Mesenchymal stem cell (in vitro differentiated cells and primary cell): ENCODE data around the gene SIX5. TPM values are rescaled to one million over a fixed set of nuclear protein-coding genes. Genes with fewer than 3 reads are reported as not detected.
A peak's percentile ranks its signal among the peaks of the same experiment; 100 is the strongest.

Experiments used
- DNase-seq: peaks from one replicate; pipeline ENCODE4 v3.0.0-alpha.2; 2013
- H2AFZ ChIP-seq: one replicate; pipeline ENCODE4 v1.6.1; 2013; ENCODE audit warnings: low read depth, mild to moderate bottlenecking, control low read depth, inconsistent platforms, low read length, moderate library complexity
- H2AK5ac ChIP-seq: 2 replicates; pipeline ENCODE4 v1.6.1; 2013; ENCODE audit warnings: low read length, moderate library complexity, mild to moderate bottlenecking, inconsistent platforms; ENCODE audit not compliant: severe bottlenecking
- H2BK120ac ChIP-seq: one replicate; pipeline ENCODE4 v1.6.1; 2013; ENCODE audit warnings: low read depth, mild to moderate bottlenecking, inconsistent platforms, low read length, moderate library complexity
- H2BK12ac ChIP-seq, 2 experiments: one replicate each; pipeline ENCODE4 v1.6.1; 2013; ENCODE audit warnings: inconsistent platforms in 2 of 2, low read length in 2 of 2, mild to moderate bottlenecking in 2 of 2, moderate library complexity in 2 of 2, control low read depth in 1 of 2
- H2BK15ac ChIP-seq: one replicate; pipeline ENCODE4 v1.6.1; 2013; ENCODE audit warnings: mild to moderate bottlenecking, low read depth, inconsistent platforms; ENCODE audit not compliant: poor library complexity, severe bottlenecking
- H2BK5ac ChIP-seq: 2 replicates; pipeline ENCODE4 v1.6.1; 2013; ENCODE audit warnings: low read depth, mild to moderate bottlenecking, low read length, control low read depth, inconsistent platforms; ENCODE audit not compliant: poor library complexity, severe bottlenecking
- H3K14ac ChIP-seq, 2 experiments: one replicate each; pipeline ENCODE4 v1.6.1; 2013; ENCODE audit warnings: inconsistent platforms in 2 of 2, low read length in 2 of 2, control low read depth in 1 of 2, mild to moderate bottlenecking in 1 of 2, moderate library complexity in 1 of 2
- H3K18ac ChIP-seq, 2 experiments: one replicate each; pipeline ENCODE4 v1.6.1; 2013; ENCODE audit warnings: inconsistent platforms in 2 of 2, low read length in 2 of 2, control low read depth in 1 of 2, low read depth in 1 of 2, mild to moderate bottlenecking in 1 of 2
- H3K23ac ChIP-seq, 2 experiments: one replicate each; pipeline ENCODE4 v1.6.1; 2013; ENCODE audit warnings: inconsistent platforms in 2 of 2, low read length in 2 of 2, mild to moderate bottlenecking in 2 of 2, moderate library complexity in 2 of 2, control low read depth in 1 of 2
- H3K27ac ChIP-seq: 2 replicates; pipeline ENCODE4 v1.5.1; 2013; ENCODE audit warnings: mild to moderate bottlenecking, moderate library complexity, low read length, control low read depth, inconsistent platforms; ENCODE audit not compliant: poor library complexity, severe bottlenecking
- H3K27me3 ChIP-seq, 2 experiments: 2 replicates each; pipeline versions ENCODE4 v1.6.1 to v1.7.0; 2013; ENCODE audit warnings: low read length in 2 of 2, mild to moderate bottlenecking in 2 of 2, moderate library complexity in 2 of 2, control low read depth in 1 of 2, inconsistent platforms in 1 of 2; ENCODE audit not compliant: control insufficient read depth in 1 of 2, insufficient read depth in 1 of 2
- H3K36me3 ChIP-seq, 2 experiments: 2 replicates each; pipeline versions ENCODE4 v1.6.1 to v1.7.0; 2013; ENCODE audit warnings: low read length in 2 of 2, control low read depth in 1 of 2, inconsistent platforms in 1 of 2, low read depth in 1 of 2, mild to moderate bottlenecking in 1 of 2; ENCODE audit not compliant: insufficient read depth in 2 of 2, control insufficient read depth in 1 of 2
- H3K4ac ChIP-seq, 2 experiments: one replicate each; pipeline ENCODE4 v1.6.1; 2013; ENCODE audit warnings: inconsistent platforms in 2 of 2, low read length in 2 of 2, mild to moderate bottlenecking in 2 of 2, moderate library complexity in 2 of 2, control low read depth in 1 of 2, low read depth in 1 of 2
- H3K4me1 ChIP-seq: 2 replicates; pipeline ENCODE4 v1.6.1; 2013; ENCODE audit warnings: low read depth, low read length, control low read depth; ENCODE audit not compliant: control insufficient read depth, insufficient read depth
- H3K4me2 ChIP-seq: 2 replicates; pipeline ENCODE4 v1.6.1; 2013; ENCODE audit warnings: low read length, mild to moderate bottlenecking, inconsistent platforms; ENCODE audit not compliant: poor library complexity, severe bottlenecking
- H3K4me3 ChIP-seq, 2 experiments: 2 replicates each; pipeline versions ENCODE4 v1.5.1 to v1.7.0; 2013; ENCODE audit warnings: low read length in 2 of 2, mild to moderate bottlenecking in 2 of 2, control low read depth in 1 of 2, low read depth in 1 of 2; ENCODE audit not compliant: insufficient read depth in 1 of 2
- H3K79me1 ChIP-seq: replicated peaks from 2 replicates; pipeline ENCODE4 v1.6.1; 2013; ENCODE audit warnings: mild to moderate bottlenecking, control low read depth, low read length, inconsistent platforms; ENCODE audit not compliant: poor library complexity, severe bottlenecking
- H3K9ac ChIP-seq: 2 replicates; pipeline ENCODE4 v1.7.0; 2013; ENCODE audit warnings: mild to moderate bottlenecking, low read length, moderate library complexity
- H3K9me3 ChIP-seq: 2 replicates; pipeline ENCODE4 v1.7.0; 2013; ENCODE audit warnings: mild to moderate bottlenecking, low read length; ENCODE audit not compliant: control insufficient read depth
- H4K8ac ChIP-seq: one replicate; pipeline ENCODE4 v1.6.1; 2013; ENCODE audit warnings: inconsistent platforms, mild to moderate bottlenecking, low read length, moderate library complexity
- H4K91ac ChIP-seq: one replicate; pipeline ENCODE4 v1.6.1; 2013; ENCODE audit warnings: mild to moderate bottlenecking, low read length, inconsistent platforms
- WGBS: methylation state at CpG from one replicate; pipeline ENCODE4 v1.1.7; 2013; ENCODE audit warnings: mixed read lengths; 5-methylcytosine and 5-hydroxymethylcytosine counted together
- polyA plus RNA-seq, 2 experiments: library from polyadenylated mRNA; stranded (reverse); fragments of 200-250 nt; gene quantifications; one replicate each; pipeline ENCODE4 v1.2.3, GENCODE V29; 2013

Gene SIX5
- 16.0 TPM for polyA plus RNA-seq (2013, experiment 1 of 2)
- 14.5 TPM for polyA plus RNA-seq (2013, experiment 2 of 2)

DNA sequence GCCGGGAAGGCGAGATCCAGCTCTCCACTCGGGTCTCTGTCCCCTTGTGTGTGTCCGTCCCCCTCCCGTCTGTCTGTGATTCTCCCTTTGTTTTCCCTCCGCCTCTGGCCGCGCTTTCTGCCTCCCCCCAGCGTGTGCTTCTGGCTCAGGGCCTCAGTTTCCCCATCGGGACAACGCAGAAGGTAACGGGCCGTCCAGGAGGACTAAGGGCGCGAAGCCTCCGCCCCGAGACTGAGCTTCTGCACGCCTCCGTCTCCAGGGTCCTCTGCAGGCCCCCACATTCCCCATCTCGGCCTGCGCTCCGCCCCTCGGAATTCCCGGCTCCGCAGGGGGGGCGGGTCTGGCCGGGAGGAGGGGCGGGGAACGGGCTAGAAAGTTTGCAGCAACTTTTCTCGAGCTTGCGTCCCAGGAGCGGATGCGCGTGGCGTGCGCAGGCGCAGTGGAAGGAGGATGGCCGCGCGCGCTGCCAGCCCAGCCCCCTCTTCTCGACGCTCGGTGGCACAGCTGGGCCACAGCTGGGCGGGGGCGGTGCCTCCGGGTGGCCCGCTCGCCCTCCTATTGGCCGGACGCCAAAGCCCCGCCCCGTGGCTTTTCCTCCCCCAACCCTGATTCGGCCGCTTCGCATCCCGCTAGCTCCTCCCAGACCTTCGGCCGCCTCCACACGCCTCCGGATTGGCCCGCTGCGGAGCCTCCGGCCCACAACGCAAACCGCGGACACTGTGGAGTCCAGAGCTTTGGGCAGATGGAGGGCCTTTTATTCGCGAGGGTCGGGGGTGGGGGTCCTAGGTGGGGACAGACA lies at the start of gene SIX5:
Gene SIX5 (minus strand): TSS at position 269 of the 799 bp plus-strand sequence. CDS start 408 bp downstream, outside the sequence.
- H3K9ac ChIP-seq, result peak within 1 kb of the TSS; percentile 95
- H3K4me2 ChIP-seq, result peak within 1 kb of the TSS; percentile 98
- under 1% methylated on average over 57 of the region's 70 CpGs for WGBS

GRCh38 chr19:45817725-45818301 lies 48.8 kb upstream of the SIX5 start:
- H2AFZ ChIP-seq, result no peak overlapping the region
- no peak overlapping the region for H3K4me3 ChIP-seq
- H3K4me1 ChIP-seq, result peaks cover 36% of the 10 kb centered on the region
- H3K79me1 ChIP-seq, result no peaks in the 10 kb centered on the region
- peaks cover 46 to 53% of the 10 kb centered on the region in 2 experiments for H3K36me3 ChIP-seq
- H2BK12ac ChIP-seq, result no peak overlapping the region
- no peak overlapping the region for H2BK5ac ChIP-seq
- H2BK15ac ChIP-seq, result no peak overlapping the region
- no peak overlapping the region for H3K4ac ChIP-seq
- no peak overlapping the region for H3K18ac ChIP-seq
- H3K9ac ChIP-seq, result no peak overlapping the region
- no peak overlapping the region for H3K27ac ChIP-seq
- H3K9me3 ChIP-seq, result no peaks in the 10 kb centered on the region
- WGBS, result 80% methylated on average over 19 of the region's 19 CpGs
- H3K23ac ChIP-seq, result no peak overlapping the region
- peak overlapping the region; percentile 44 for H2AK5ac ChIP-seq
- no peak overlapping the region for H3K4me2 ChIP-seq
- peak overlapping the region; percentile 73 for H4K8ac ChIP-seq
- DNase-seq, result no peak
- no peak overlapping the region for H4K91ac ChIP-seq
- no peaks in the 10 kb centered on the region for H3K27me3 ChIP-seq
- H2BK120ac ChIP-seq, result no peak overlapping the region
- H3K14ac ChIP-seq, result no peak overlapping the region

More for the DNA sequence above, at the start of gene SIX5:
- Histone ChIP-seq H3K4me3 (peak within 1 kb of the TSS; percentile 82 to 89), H3K9me3 (no peaks in the 10 kb centered on the region), H3K36me3 (peaks cover 31 to 42% of the 10 kb centered on the region in 2 experiments), H3K14ac (peak within 1 kb of the TSS; percentile 43 to 82), H4K8ac (peak within 1 kb of the TSS; percentile 88), H2AFZ (peak within 1 kb of the TSS; percentile 29), H2AK5ac (peak within 1 kb of the TSS; percentile 78), H2BK12ac (peak within 1 kb of the TSS; percentile 52 to 91), H3K27me3 (no peaks in the 10 kb centered on the region), H3K79me1 (peaks cover 14% of the 10 kb centered on the region), H4K91ac (peak within 1 kb of the TSS; percentile 95), H3K27ac (peak within 1 kb of the TSS; percentile 95), H2BK15ac (peak within 1 kb of the TSS; percentile 73), H3K4ac (peak within 1 kb of the TSS; percentile 94 to 96), H3K23ac (peak within 1 kb of the TSS in 1 of 2 experiments; percentile 87), H2BK120ac (peak within 1 kb of the TSS; percentile 97), H2BK5ac (peak within 1 kb of the TSS; percentile 84), H3K4me1 (peaks cover 47% of the 10 kb centered on the region), H3K18ac (peak within 1 kb of the TSS; percentile 98 to 99)
- peak; percentile 98 for DNase-seq

DNA sequence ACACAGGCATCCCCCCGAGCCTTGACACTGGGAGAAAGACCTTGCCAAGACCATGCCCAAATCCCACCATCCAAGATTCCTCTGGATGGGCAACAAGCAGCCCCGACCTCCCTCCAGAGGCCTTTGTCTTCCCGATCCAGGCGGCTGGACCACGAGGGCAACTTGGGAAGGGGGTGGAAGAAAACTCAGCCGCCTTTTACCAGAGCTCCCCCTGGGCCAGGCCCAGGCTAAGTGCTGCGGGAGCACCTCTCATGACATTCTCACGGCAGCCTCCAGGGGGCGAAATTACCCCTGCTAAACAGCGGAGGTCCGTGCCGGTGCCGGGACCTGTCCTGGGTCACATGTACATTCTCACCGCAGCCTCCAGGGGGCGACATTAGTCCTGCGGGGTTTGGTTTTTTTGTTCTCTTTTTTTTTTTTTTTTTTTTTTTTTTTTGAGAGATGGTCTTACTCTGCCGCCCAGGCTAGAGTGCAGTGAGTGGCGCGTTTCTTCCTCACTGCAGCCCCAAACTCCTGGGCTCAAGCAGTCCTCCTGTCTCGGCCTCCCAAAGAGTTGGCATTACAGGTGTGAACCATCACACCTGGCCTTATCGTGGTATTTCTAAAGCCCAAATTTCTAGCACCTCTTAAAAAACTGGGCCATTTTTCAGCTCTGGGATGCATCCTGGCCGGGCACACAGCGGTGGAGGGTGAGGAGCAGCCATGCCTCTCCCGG lies 48.1 kb upstream of the SIX5 start:
- Histone ChIP-seq H4K91ac (peak overlapping the region; percentile 52), H2AFZ (no peak overlapping the region)
- 18% methylated on average over 22 of the region's 24 CpGs for WGBS

More for the DNA sequence above, 48.1 kb upstream of the SIX5 start:
- Histone ChIP-seq H3K27ac (peak overlapping the region; percentile 35), H3K4me2 (no peak overlapping the region), H2BK120ac (no peak overlapping the region), H2BK12ac (no peak overlapping the region), H3K18ac (peak overlapping the region in 1 of 2 experiments; percentile 5), H2AK5ac (peak overlapping the region; percentile 84), H3K23ac (no peak overlapping the region), H3K36me3 (peaks cover 40 to 47% of the 10 kb centered on the region in 2 experiments), H3K4me1 (peaks cover 36% of the 10 kb centered on the region), H4K8ac (peak overlapping the region; percentile 73), H3K9me3 (no peaks in the 10 kb centered on the region), H3K9ac (peak overlapping the region; percentile 49), H3K4me3 (no peak overlapping the region), H2BK15ac (no peak overlapping the region), H2BK5ac (no peak overlapping the region), H3K79me1 (no peaks in the 10 kb centered on the region), H3K4ac (peak overlapping the region in 1 of 2 experiments; percentile 42), H3K14ac (no peak overlapping the region), H3K27me3 (no peaks in the 10 kb centered on the region)
- peak; percentile 93 for DNase-seq
